Measurements from ENCODE around the gene ARFGEF3.

GRCh38 chr6:138323821-138324220 is 162.1 kb downstream of the ARFGEF3 start:
- TF ChIP-seq CTCF (IDR thresholded peaks at IDR 0.05) (no peak), EZH2 (IDR thresholded peaks at IDR 0.05; ENCODE audit: borderline replicate concordance, insufficient read depth, low read depth, low read length, poor library complexity, severe bottlenecking) (no peak)
